Activated naive CD8-positive, alpha-beta T cell treated with anti-CD3 and anti-CD28 coated beads, Interleukin-2, amount 10 ng/mL, durations not matched to agents 7 days and 5 days (primary cell): ENCODE results near the gene B4GALT4. TPM values are rescaled to one million over a fixed set of nuclear protein-coding genes. Genes with fewer than 3 reads are reported as not detected.
"Not testable (repeated sequence)": the region's sequence is repeated elsewhere in the genome, so short reads cannot be mapped to it uniquely, and the experiment has no call there.

Experiments
- ATAC-seq: fragments of 150-1000 bp; cut with Tn5 transposase; one replicate; pipeline ENCODE4 v1.10.0; 2021; ENCODE audit warnings: low read depth, moderate library complexity
- POLR2A ChIA-PET: fragments of 350-600 bp; sonication (Branson Sonifier 250); formaldehyde crosslinking; loops from one replicate; lab custom pipeline; 2021; ENCODE audit warnings: antibody characterized with exemption; lab: Charles Lee
- DNase-seq: peaks from one replicate; pipeline ENCODE4 v3.0.0; 2021
- H3K27ac Mint-ChIP-seq: one replicate; pipeline ENCODE4 v1.8.0; 2022; ENCODE audit warnings: mild to moderate bottlenecking, mixed read lengths
- H3K27me3 Mint-ChIP-seq: one replicate; pipeline ENCODE4 v1.8.0; 2022; ENCODE audit warnings: mild to moderate bottlenecking, moderate library complexity, mixed read lengths
- H3K36me3 Mint-ChIP-seq: one replicate; pipeline ENCODE4 v1.8.0; 2021; ENCODE audit warnings: mild to moderate bottlenecking, mixed read lengths
- H3K4me1 Mint-ChIP-seq: one replicate; pipeline ENCODE4 v1.8.0; 2021; ENCODE audit warnings: mixed read lengths
- H3K4me3 Mint-ChIP-seq: one replicate; pipeline ENCODE4 v1.8.0; 2022; ENCODE audit warnings: mild to moderate bottlenecking, moderate library complexity, mixed read lengths
- H3K9me3 Mint-ChIP-seq: one replicate; pipeline ENCODE4 v1.8.0; 2021; ENCODE audit warnings: mixed read lengths
- total RNA-seq, 2 experiments: library from RNA; stranded (reverse); gene quantifications; one replicate each; pipeline ENCODE4 v1.2.3, GENCODE V29; 2021

The B4GALT4 gene
- total RNA-seq, 2 experiments from 2014 or later = 13.8 to 16.3 TPM

DNA sequence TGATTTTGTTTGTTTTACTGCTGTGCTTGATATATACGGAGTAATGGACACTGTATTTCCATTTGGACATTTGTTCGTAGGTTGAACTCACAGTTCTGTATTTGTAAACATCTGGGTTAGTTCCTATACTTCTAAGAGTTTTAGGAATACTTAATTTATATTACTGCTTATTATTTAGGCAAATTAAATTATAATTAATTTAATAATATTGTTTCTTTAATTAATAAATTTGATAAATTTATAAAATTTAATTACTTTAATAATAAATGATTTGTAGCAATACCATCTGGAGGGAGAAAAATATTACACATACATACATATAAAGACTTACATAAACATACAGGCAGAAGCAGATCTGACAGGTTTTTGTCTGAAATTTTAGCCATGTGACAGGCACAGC is 14.5 kb upstream of the B4GALT4 start:
- no peak overlapping the region for H3K27ac Mint-ChIP-seq
- H3K27me3 Mint-ChIP-seq = peaks cover 4% of the 10 kb centered on the region
- H3K4me1 Mint-ChIP-seq = no peaks in the 10 kb centered on the region
- POLR2A ChIA-PET = no interaction called here
- no peaks in the 10 kb centered on the region for H3K9me3 Mint-ChIP-seq
- no peak for ATAC-seq
- no peaks in the 10 kb centered on the region for H3K36me3 Mint-ChIP-seq
- no peak overlapping the region for H3K4me3 Mint-ChIP-seq
- no peak for DNase-seq

DNA sequence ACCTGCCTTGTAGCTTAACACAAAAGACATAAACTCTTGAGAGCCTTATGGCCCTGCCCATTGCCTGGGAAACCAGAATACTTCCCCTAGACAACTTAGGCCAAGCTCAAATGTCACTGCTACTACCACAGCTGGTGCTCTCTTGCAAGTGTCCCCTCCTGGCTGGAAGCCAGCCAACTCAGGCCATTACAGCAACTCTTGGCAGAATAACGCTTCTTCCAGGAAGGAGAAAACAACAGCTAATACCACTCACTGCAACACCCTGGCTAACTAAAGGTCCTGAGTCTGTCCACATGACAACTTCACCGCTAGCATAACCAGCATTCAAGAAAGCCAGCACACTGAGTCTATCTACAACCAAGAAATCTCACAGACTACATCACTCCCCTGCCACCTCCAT is 5.1 kb upstream of the B4GALT4 start:
- DNase-seq = no peak
- H3K36me3 Mint-ChIP-seq = peaks cover 4% of the 10 kb centered on the region
- H3K4me1 Mint-ChIP-seq = peaks cover 5% of the 10 kb centered on the region
- H3K9me3 Mint-ChIP-seq = peaks cover 9% of the 10 kb centered on the region
- peaks cover 8% of the 10 kb centered on the region for H3K27me3 Mint-ChIP-seq
- no peak overlapping the region for H3K4me3 Mint-ChIP-seq
- POLR2A ChIA-PET = interaction anchor here (1.2 kb wide), 1 partner anchor 14 kb away, joined by 3 read pairs; no protein-coding TSS in a partner anchor
- no peak overlapping the region for H3K27ac Mint-ChIP-seq
- ATAC-seq = no peak

DNA sequence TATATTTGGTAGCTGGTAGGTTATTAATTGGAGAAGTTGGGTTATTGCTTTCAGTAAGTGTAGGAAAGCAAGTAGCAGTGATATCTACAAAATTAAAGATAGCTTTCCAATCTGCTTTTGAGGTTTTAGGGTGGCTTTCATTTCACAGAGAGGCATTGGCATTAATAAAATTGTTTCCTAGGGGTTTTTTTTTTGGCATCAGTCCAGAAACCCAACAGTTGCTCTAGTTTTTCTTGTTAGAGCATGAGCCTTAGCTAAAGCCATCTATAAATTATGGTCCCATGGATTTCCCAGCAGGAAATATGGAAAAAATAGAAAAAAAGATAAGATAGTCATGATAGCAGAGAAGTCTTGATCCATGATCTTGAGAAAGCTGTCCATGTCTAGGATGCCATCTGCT is 3.0 kb upstream of the B4GALT4 start:
- Mint-ChIP-seq H3K27ac (no peak overlapping the region), H3K9me3 (peaks cover 5% of the 10 kb centered on the region), H3K4me3 (no peak overlapping the region), H3K36me3 (peaks cover 4% of the 10 kb centered on the region), H3K27me3 (peaks cover 5% of the 10 kb centered on the region), H3K4me1 (peaks cover 16% of the 10 kb centered on the region)
- POLR2A ChIA-PET = no interaction called here
- DNase-seq (no peak), ATAC-seq (no peak)

DNA sequence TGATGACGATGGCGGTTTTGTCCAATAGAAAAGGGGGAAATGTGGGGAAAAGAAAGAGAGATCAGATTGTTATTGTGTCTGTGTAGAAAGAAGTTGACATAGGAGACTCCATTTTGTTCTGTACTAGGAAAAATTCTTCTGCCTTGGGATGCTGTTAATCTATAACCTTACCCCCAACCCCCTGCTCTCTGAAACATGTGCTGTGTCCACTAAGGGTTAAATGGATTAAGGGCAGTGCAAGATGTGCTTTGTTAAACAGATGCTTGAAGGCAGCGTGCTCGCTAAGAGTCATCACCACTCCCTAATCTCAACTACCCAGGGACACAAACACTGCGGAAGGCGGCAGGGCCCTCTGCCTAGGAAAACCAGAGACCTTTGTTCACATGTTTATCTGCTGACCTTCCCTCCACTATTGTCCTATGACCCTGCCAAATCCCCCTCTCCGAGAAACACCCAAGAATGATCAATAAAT is 2.4 kb upstream of the B4GALT4 start:
- DNase-seq = not testable (repeated sequence)

DNA sequence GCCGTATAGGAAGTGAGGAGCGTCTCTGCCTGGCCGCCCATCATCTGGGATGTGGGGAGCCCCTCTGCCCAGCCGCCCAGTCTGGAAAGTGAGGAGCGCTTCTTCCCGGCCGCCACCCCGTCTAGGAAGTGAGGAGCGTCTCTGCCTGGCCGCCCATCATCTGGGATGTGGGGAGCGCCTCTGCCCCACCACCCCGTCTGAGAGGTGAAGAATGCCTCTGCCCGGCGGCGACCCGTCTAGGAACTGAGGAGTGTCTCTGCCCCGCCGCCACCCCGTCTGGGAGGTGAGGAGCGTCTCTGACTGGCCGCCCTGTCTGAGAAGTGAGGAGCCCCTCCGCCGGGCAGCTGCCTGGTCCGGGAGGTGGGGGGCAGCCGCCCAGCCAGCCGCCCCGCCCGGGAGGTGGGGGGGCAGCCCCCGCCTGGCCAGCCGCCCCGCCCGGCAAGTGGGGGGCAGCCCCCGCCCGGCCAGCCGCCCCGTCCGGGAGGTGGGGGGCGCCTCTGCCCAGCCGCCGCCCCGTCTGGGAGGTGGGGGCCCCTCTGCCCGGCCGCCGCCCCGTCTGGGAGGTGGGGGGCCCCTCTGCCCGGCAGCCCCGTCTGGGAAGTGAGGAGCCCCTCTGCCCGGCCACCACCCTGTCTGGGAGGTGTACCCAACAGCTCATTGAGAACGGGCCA is 1.8 kb upstream of the B4GALT4 start:
- H3K9me3 Mint-ChIP-seq, H3K4me3 Mint-ChIP-seq, DNase-seq, H3K27ac Mint-ChIP-seq, H3K27me3 Mint-ChIP-seq, ATAC-seq, H3K36me3 Mint-ChIP-seq: not testable (repeated sequence)
- H3K4me1 Mint-ChIP-seq = peaks cover 20% of the 10 kb centered on the region
- POLR2A ChIA-PET = interaction anchor here (0.9 kb wide), 1 partner anchor 226 kb away, joined by 5 read pairs; the partner anchor contains the start of gene POGLUT1

More for the DNA sequence above, 2.4 kb upstream of the B4GALT4 start:
- H3K27me3 Mint-ChIP-seq, ATAC-seq, H3K27ac Mint-ChIP-seq, POLR2A ChIA-PET, H3K9me3 Mint-ChIP-seq, H3K4me3 Mint-ChIP-seq, H3K36me3 Mint-ChIP-seq: not testable (repeated sequence)
- H3K4me1 Mint-ChIP-seq = peaks cover 20% of the 10 kb centered on the region

DNA sequence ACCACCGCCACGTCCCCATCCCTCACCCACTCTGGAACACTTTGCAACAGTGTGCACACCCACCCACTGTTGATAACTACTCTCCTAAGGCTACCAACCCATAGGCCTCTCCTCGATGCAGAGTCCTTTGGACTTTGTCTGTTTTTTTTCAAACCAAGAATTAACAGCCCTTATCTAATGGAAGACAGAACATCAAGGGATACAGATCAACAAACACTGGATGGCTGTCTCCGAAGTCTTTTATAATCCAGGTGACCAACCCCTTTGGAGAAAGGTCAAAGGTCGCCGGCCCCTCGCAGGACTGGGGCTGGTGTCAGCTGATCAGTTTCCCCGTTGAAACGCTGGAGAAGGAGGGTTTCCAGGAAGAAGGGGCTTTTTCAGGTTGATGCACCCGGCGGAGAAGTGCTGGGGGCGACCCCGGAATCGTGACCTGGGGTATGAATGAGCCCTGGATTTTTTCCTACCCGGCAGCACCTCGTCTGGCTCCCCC is 532 bp downstream of the B4GALT4 start:
- DNase-seq (no peak), ATAC-seq (no peak)
- peak overlapping the region; percentile 94 for H3K4me3 Mint-ChIP-seq
- H3K36me3 Mint-ChIP-seq = peaks cover 18% of the 10 kb centered on the region
- no peaks in the 10 kb centered on the region for H3K27me3 Mint-ChIP-seq
- no peaks in the 10 kb centered on the region for H3K9me3 Mint-ChIP-seq
- peak overlapping the region; percentile 86 for H3K27ac Mint-ChIP-seq
- H3K4me1 Mint-ChIP-seq = peaks cover 39% of the 10 kb centered on the region
- POLR2A ChIA-PET = interaction anchor here (1.0 to 2.0 kb wide), 5 partner anchors 17 to 229 kb away, joined by 3 to 9 read pairs (median 4); partner anchors contain the start of genes POGLUT1, TEX55 and TMEM39A

DNA sequence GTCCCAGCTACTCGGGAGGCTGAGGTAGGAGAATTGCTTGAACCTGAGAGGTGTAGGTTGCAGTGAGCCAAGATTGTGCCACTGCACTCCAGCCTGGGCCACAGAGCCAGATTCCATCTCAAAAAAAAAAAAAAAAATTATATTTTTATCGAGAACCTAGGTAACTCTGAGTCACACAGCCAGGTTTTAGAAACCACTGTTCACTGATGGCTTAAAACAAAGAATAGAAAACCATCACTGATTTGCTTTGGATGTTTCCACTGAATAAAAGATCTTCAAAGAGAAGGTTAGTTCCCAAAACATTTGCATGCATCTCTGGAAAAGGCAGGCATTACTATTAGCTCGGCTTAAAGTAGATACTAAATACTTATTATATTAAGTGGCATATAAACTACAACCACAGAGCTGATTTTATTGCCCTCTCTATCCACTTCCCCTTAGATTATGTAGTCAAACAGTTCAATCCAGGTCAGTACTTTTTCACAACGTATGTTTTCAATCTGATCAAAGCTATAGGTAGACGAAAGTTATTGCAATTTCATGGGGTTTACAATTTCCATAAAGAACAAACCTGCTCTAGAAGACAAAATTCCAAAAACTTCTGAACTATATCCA is 1.4 kb downstream of the B4GALT4 start:
- Mint-ChIP-seq H3K9me3 (no peaks in the 10 kb centered on the region), H3K4me1 (peaks cover 45% of the 10 kb centered on the region), H3K36me3 (peaks cover 25% of the 10 kb centered on the region), H3K27ac (peak overlapping the region; percentile 86), H3K27me3 (no peaks in the 10 kb centered on the region), H3K4me3 (peak overlapping the region; percentile 94)
- POLR2A ChIA-PET = interaction anchor here (0.6 to 0.7 kb wide), 3 partner anchors 94 to 176 kb away, joined by 4 to 5 read pairs (median 5); no protein-coding TSS in a partner anchor
- DNase-seq = no peak
- ATAC-seq = no peak

DNA sequence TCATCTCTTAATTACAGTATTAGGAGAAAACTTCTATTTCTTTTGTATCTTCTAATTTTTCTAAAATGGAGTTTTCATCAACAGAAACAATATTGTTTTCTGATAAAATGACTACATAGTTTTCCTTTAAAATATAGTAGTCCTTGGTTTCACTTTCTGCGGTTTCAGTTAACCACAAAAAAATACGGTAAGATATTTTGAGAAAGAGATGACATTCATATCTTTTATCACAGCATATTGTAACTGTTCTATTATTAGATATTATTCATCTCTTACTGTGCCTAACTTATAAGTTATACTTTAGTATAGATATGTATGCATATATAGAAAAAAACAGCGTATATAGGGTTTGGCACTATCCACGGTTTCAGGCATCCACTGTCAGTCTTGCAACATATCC is 2.3 kb downstream of the B4GALT4 start:
- DNase-seq (no peak), ATAC-seq (no peak)
- Mint-ChIP-seq H3K27me3 (no peaks in the 10 kb centered on the region), H3K27ac (no peak overlapping the region), H3K4me1 (peaks cover 45% of the 10 kb centered on the region), H3K9me3 (no peaks in the 10 kb centered on the region), H3K4me3 (peak overlapping the region; percentile 60), H3K36me3 (peaks cover 30% of the 10 kb centered on the region)
- POLR2A ChIA-PET = interaction anchor here (0.6 kb wide), 1 partner anchor 118 kb away, joined by 4 read pairs; no protein-coding TSS in a partner anchor

DNA sequence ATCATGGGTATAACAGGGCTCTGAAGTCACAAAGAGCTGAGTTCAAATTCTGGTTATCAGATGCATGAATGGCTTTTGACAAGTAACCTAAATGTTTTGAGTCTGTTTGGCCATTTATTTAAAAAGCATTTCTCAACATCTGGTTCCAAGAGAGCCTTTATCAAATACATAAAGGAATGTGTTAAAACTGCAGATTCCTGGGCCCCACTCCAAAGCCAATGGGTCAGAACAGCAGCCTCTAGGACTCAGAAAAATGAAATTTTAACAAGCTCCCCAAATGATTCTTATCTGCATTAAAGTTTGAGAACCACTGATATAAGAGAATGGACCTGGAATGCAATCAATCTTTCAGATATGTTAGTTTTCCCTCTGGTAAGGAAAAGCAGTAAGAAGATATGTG is 3.4 kb downstream of the B4GALT4 start:
- Mint-ChIP-seq H3K36me3 (peaks cover 34% of the 10 kb centered on the region), H3K27me3 (no peaks in the 10 kb centered on the region), H3K27ac (no peak overlapping the region), H3K9me3 (no peaks in the 10 kb centered on the region), H3K4me3 (no peak overlapping the region), H3K4me1 (peaks cover 45% of the 10 kb centered on the region)
- ATAC-seq (no peak), DNase-seq (no peak)
- POLR2A ChIA-PET = no interaction called here

DNA sequence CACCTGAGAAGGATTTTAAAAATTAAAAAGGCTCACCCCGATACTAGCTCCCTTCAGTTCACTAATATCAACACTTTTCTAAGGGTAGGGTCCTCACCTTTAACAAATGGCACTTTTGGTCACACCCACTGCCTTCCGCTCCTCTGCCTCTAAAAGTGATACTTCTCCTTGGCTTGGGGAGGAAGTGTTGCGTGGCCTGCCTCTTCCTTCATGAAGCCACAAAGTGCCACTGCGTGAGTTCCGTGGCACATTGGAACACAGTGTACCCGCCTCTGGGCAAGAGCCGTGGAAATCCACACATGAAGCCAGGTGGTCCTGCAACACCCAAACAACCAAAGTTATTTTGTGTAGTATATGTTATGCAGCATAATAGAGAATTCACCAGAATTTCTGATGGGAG is 3.9 kb downstream of the B4GALT4 start:
- no peak for DNase-seq
- H3K4me1 Mint-ChIP-seq = peaks cover 45% of the 10 kb centered on the region
- H3K4me3 Mint-ChIP-seq = peak overlapping the region; percentile 5
- no peaks in the 10 kb centered on the region for H3K9me3 Mint-ChIP-seq
- no peak for ATAC-seq
- H3K27me3 Mint-ChIP-seq = no peaks in the 10 kb centered on the region
- no peak overlapping the region for H3K27ac Mint-ChIP-seq
- peaks cover 36% of the 10 kb centered on the region for H3K36me3 Mint-ChIP-seq
- POLR2A ChIA-PET = no interaction called here

DNA sequence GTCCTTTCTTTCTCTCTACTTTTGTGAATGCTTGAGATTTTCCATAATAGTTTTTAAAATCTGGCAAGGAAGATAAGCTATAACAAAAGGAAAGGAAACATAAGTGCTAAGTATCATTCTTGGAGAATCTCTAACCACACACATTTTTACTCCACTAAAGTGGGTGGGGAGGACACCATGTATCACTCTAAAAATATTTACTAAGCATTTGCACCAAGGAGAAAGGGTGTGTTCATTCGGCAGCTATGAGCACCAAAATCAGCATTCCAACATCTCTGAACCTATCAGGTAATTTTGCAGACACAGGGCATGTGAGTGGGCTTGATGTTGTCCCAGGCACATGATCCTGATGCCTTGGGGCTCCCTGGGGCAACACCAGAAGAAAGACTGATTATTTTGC is 5.5 kb downstream of the B4GALT4 start:
- H3K36me3 Mint-ChIP-seq = peaks cover 45% of the 10 kb centered on the region
- no peak overlapping the region for H3K27ac Mint-ChIP-seq
- POLR2A ChIA-PET = no interaction called here
- DNase-seq (no peak), ATAC-seq (no peak)
- H3K4me3 Mint-ChIP-seq = no peak overlapping the region
- peaks cover 39% of the 10 kb centered on the region for H3K4me1 Mint-ChIP-seq
- H3K27me3 Mint-ChIP-seq = no peaks in the 10 kb centered on the region
- no peaks in the 10 kb centered on the region for H3K9me3 Mint-ChIP-seq

DNA sequence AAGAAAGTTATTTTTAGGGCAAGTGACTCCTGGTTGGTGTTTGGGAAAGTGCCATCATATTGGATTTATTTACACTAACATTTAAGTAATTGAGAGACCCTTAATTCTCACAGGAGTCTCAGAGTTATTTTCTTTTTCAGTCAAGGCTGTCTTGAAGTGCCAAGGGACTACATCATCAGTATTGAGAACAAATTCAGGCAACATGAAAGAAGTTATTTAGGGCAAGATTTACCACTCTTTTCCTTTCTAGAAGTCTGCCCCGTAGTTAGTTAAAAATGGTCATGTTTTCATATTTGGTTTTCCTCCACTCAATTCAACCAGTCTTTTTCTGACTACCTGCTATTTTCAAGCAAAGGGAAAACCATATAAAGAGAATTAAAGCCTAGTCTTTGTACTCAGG is 6.1 kb downstream of the B4GALT4 start:
- H3K27me3 Mint-ChIP-seq = no peaks in the 10 kb centered on the region
- peaks cover 35% of the 10 kb centered on the region for H3K4me1 Mint-ChIP-seq
- POLR2A ChIA-PET = no interaction called here
- no peak overlapping the region for H3K4me3 Mint-ChIP-seq
- DNase-seq (no peak), ATAC-seq (no peak)
- H3K9me3 Mint-ChIP-seq = no peaks in the 10 kb centered on the region
- peaks cover 50% of the 10 kb centered on the region for H3K36me3 Mint-ChIP-seq
- no peak overlapping the region for H3K27ac Mint-ChIP-seq

DNA sequence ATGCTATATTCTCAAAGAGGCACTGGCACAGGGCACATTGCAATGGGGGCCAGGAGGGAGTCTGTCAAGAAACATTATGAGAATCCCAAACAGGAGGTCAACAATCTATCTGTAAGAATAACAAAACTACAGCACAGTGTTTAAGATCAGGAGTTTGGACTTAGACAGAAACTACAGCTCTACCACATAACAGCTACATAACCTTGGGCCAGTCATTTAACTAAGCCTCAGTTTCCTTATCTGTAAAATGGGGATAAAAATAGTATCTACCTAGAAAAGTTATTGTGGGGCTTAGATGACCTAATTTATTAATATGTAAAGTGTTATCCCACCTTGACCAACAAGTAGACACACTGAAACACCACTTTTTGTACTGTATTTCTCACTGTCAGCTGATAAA is 9.9 kb downstream of the B4GALT4 start:
- H3K36me3 Mint-ChIP-seq = peaks cover 64% of the 10 kb centered on the region
- POLR2A ChIA-PET = no interaction called here
- DNase-seq (no peak), ATAC-seq (no peak)
- H3K4me3 Mint-ChIP-seq = no peak overlapping the region
- no peak overlapping the region for H3K27ac Mint-ChIP-seq
- H3K27me3 Mint-ChIP-seq = no peaks in the 10 kb centered on the region
- no peaks in the 10 kb centered on the region for H3K9me3 Mint-ChIP-seq
- peaks cover 12% of the 10 kb centered on the region for H3K4me1 Mint-ChIP-seq
